Activated T-helper 2 cell treated with anti-CD3 and anti-CD28 coated beads, Interferon-gamma antibody, Interleukin-2, Interleukin-4, amounts not matched to agents 10 μg/mL and 5 μg/mL and 100 μg/mL, durations not matched to agents 14 hours and 24 hours and 36 hours (primary cell): Measurements from ENCODE around the gene PNPLA1. TPM values are rescaled to one million over a fixed set of nuclear protein-coding genes. Genes with fewer than 3 reads are reported as not detected.

ENCODE experiments used
- DNase-seq: peaks from one replicate; pipeline ENCODE4 v3.0.0; 2021; ENCODE audit warnings: low spot score
- H3K27ac Mint-ChIP-seq: one replicate; pipeline ENCODE4 v1.8.0; 2021; ENCODE audit warnings: mixed read lengths
- H3K27me3 Mint-ChIP-seq: one replicate; pipeline ENCODE4 v1.8.0; 2021; ENCODE audit warnings: low read depth, mixed read lengths
- H3K36me3 Mint-ChIP-seq: one replicate; pipeline ENCODE4 v1.8.0; 2021; ENCODE audit warnings: low read depth, mixed read lengths
- H3K4me1 Mint-ChIP-seq: one replicate; pipeline ENCODE4 v1.8.0; 2021; ENCODE audit warnings: low read depth, mixed read lengths
- H3K4me3 Mint-ChIP-seq: one replicate; pipeline ENCODE4 v1.8.0; 2021; ENCODE audit warnings: low read depth, mild to moderate bottlenecking, moderate library complexity, mixed read lengths
- H3K9me3 Mint-ChIP-seq: one replicate; pipeline ENCODE4 v1.8.0; 2021; ENCODE audit warnings: mixed read lengths
- intact Hi-C: fragments of 100-400 bp; cut with micrococcal nuclease; formaldehyde crosslinking; loops from one replicate; pipeline ENCODE4 v1.15.1; 2023
- total RNA-seq: library from RNA; stranded (reverse); gene quantifications from 2 replicates; pipeline ENCODE4 v1.2.3, GENCODE V29; 2022

The PNPLA1 gene
- total RNA-seq, 1 donor from 2014 or later, result not detected

DNA sequence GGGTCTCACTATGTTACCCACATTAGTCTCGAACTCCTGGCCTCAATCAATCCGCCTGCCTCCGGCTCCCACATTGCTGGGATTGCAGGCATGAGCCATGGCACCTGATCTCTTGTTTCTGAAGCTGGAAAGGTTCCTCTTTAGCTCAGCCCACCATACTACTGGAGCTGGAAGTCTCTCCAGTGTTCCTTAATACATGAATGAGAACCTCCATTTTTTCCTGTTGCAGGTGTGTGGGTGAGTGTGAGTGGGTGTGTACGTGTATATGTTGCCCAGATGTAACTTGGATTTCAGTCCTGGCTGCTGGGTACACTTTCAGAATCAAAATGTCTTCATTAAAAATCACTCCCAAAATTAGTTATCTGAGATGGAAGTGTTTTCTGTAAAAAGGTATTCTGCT lies 11.1 kb downstream of the PNPLA1 start:
- no peaks in the 10 kb centered on the region for H3K9me3 Mint-ChIP-seq
- H3K27me3 Mint-ChIP-seq, result peaks cover 52% of the 10 kb centered on the region
- H3K27ac Mint-ChIP-seq, result no peak overlapping the region
- H3K4me3 Mint-ChIP-seq, result no peak overlapping the region
- DNase-seq, result no peak
- peaks cover 3% of the 10 kb centered on the region for H3K4me1 Mint-ChIP-seq
- no peaks in the 10 kb centered on the region for H3K36me3 Mint-ChIP-seq
- intact Hi-C loops, result no loop called here

- H3K27ac Mint-ChIP-seq, result no peak overlapping the region
- no peaks in the 10 kb centered on the region for H3K36me3 Mint-ChIP-seq
- H3K9me3 Mint-ChIP-seq, result no peaks in the 10 kb centered on the region
- DNase-seq, result no peak
- peaks cover 9% of the 10 kb centered on the region for H3K4me1 Mint-ChIP-seq
- intact Hi-C loops, result no loop called here
- H3K27me3 Mint-ChIP-seq, result peaks cover 48% of the 10 kb centered on the region
- no peak overlapping the region for H3K4me3 Mint-ChIP-seq
Observed at GRCh38 chr6:36283608-36284007, 13.7 kb downstream of the PNPLA1 start.

DNA sequence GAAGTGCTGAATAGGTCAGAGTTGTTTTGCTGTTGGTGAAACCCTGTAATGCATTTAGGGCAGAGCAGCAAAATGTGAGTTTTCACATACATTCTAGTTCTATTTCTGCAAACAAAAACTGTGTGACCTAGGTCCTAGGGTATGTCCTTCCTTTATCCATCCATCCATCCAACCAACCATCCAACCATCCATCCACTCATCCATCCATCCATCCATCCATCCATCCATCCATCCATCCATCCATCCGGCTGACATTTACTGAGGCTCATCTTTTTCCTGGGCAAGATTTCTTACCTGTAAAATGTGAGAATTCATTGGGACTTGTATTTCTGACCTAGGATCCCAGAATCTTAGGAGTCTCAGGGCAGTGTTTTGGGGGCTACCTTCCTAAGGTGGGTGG lies 14.5 kb downstream of the PNPLA1 start:
- intact Hi-C loops, result no loop called here
- no peak for DNase-seq
- peaks cover 46% of the 10 kb centered on the region for H3K27me3 Mint-ChIP-seq
- peaks cover 9% of the 10 kb centered on the region for H3K4me1 Mint-ChIP-seq
- H3K27ac Mint-ChIP-seq, result no peak overlapping the region
- H3K9me3 Mint-ChIP-seq, result no peaks in the 10 kb centered on the region
- H3K36me3 Mint-ChIP-seq, result no peaks in the 10 kb centered on the region
- no peak overlapping the region for H3K4me3 Mint-ChIP-seq

DNA sequence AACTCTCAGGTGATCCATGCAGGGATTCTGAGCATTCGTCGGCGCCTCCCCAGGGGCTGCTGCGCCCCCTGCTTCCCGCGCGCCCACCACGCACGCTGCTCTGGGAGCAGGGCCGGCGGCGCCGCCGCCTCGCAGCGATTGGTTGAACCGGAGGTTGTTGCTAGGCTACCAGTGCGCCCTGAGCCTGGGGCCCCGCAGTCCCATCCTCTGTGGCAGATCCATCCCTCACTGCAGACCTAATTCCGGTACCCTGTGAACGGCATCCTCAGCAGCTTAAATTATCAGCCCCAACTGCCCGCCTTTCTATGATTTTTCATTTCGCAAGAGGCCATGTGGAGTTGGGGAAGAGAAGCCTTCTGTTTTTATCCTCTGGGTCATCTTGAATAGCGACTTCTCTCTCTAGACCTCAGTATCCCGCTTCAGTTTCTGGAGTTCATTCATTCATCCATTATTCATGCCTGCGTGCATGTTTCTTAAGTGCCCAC lies 15.4 kb downstream of the PNPLA1 start:
- no peaks in the 10 kb centered on the region for H3K9me3 Mint-ChIP-seq
- intact Hi-C loops, result no loop called here
- peaks cover 9% of the 10 kb centered on the region for H3K4me1 Mint-ChIP-seq
- H3K36me3 Mint-ChIP-seq, result no peaks in the 10 kb centered on the region
- H3K27ac Mint-ChIP-seq, result no peak overlapping the region
- H3K27me3 Mint-ChIP-seq, result peaks cover 43% of the 10 kb centered on the region
- H3K4me3 Mint-ChIP-seq, result no peak overlapping the region
- DNase-seq, result no peak

DNA sequence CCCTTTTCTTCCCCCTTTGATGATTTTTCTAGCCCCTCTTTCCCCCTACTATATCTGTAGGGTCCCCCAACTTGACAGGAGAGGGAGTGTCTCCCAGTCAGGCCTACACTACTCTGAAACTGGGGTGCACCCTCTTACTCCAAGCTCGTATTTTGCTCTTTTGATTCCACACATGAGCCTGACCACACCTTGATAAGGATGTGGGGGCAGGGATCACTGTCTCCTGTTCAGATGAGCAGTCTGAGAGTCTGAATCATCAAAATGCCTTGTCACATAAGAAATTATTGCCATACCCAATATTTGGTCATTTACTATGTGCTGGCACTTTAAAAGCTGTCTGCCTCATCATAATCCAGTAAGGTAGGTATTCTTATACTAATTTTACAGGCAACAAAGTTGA lies 15.9 kb downstream of the PNPLA1 start:
- intact Hi-C loops, result no loop called here
- H3K36me3 Mint-ChIP-seq, result no peaks in the 10 kb centered on the region
- DNase-seq, result no peak
- H3K27ac Mint-ChIP-seq, result no peak overlapping the region
- peaks cover 11% of the 10 kb centered on the region for H3K4me1 Mint-ChIP-seq
- H3K9me3 Mint-ChIP-seq, result no peaks in the 10 kb centered on the region
- no peak overlapping the region for H3K4me3 Mint-ChIP-seq
- peaks cover 40% of the 10 kb centered on the region for H3K27me3 Mint-ChIP-seq

GRCh38 chr6:36286858-36287257 lies 17.0 kb downstream of the PNPLA1 start:
- no peak overlapping the region for H3K27ac Mint-ChIP-seq
- peaks cover 11% of the 10 kb centered on the region for H3K4me1 Mint-ChIP-seq
- no peaks in the 10 kb centered on the region for H3K9me3 Mint-ChIP-seq
- DNase-seq, result no peak
- H3K4me3 Mint-ChIP-seq, result no peak overlapping the region
- intact Hi-C loops, result no loop called here
- no peaks in the 10 kb centered on the region for H3K36me3 Mint-ChIP-seq
- peaks cover 37% of the 10 kb centered on the region for H3K27me3 Mint-ChIP-seq

GRCh38 chr6:36289281-36289878 lies 19.5 kb downstream of the PNPLA1 start:
- Mint-ChIP-seq H3K4me1 (peaks cover 11% of the 10 kb centered on the region), H3K27me3 (peaks cover 19% of the 10 kb centered on the region)

GRCh38 chr6:36290668-36291620 lies 21.1 kb downstream of the PNPLA1 start:
- Mint-ChIP-seq H3K36me3 (no peaks in the 10 kb centered on the region), H3K27ac (no peak overlapping the region), H3K9me3 (no peaks in the 10 kb centered on the region), H3K4me3 (no peak overlapping the region), H3K4me1 (peaks cover 8% of the 10 kb centered on the region), H3K27me3 (peaks cover 12% of the 10 kb centered on the region)
- intact Hi-C loops, result no loop called here
- no peak for DNase-seq

More at GRCh38 chr6:36289281-36289878, 19.5 kb downstream of the PNPLA1 start:
- intact Hi-C loops, result no loop called here
- no peaks in the 10 kb centered on the region for H3K36me3 Mint-ChIP-seq
- H3K9me3 Mint-ChIP-seq, result no peaks in the 10 kb centered on the region
- no peak overlapping the region for H3K27ac Mint-ChIP-seq
- no peak overlapping the region for H3K4me3 Mint-ChIP-seq
- DNase-seq, result no peak

DNA sequence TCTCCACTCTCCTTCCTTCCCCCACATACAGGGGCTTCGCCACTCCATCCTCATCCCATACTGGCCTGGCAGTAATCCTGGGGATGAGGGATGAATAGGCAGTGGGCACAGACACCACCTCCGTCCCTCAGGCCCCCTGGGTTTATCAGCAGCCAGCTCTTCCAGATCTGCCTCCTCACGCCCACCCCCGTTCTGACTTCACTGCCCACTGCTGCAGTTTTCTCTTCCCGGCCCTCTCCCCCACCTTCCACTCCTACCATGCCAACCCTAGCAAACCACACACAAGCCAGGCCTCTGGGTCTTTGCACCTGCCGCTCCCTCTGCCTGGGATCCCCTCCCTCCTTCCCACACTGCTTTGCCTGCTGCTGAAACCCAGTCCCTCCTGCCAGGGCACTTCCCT lies 22.3 kb downstream of the PNPLA1 start:
- Mint-ChIP-seq H3K9me3 (no peaks in the 10 kb centered on the region), H3K4me1 (peaks cover 8% of the 10 kb centered on the region), H3K27ac (no peak overlapping the region), H3K27me3 (peaks cover 8% of the 10 kb centered on the region), H3K4me3 (no peak overlapping the region), H3K36me3 (no peaks in the 10 kb centered on the region)
- intact Hi-C loops, result no loop called here
- DNase-seq, result no peak

DNA sequence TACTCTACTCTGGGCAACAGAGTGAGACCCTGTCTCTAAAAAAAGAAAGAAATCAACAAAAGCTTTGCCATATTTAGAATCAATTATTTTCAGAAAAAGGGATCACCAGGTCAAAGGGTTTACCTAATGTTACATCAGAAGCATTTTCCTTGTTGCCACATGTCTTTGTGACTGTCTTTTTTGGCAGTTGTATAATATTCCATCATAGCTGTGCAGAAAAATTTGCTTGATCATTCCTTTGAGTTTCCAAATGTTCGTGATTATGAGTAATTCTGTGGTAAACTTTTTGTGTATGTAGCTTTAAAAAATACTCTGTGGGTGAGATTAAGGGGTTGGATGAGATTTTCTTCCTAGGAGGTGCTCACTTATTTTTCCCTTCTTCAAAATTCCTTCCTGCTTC lies 26.4 kb downstream of the PNPLA1 start:
- no peak for DNase-seq
- intact Hi-C loops, result no loop called here
- H3K27ac Mint-ChIP-seq, result no peak overlapping the region
- H3K4me3 Mint-ChIP-seq, result no peak overlapping the region
- H3K9me3 Mint-ChIP-seq, result no peaks in the 10 kb centered on the region
- H3K4me1 Mint-ChIP-seq, result no peaks in the 10 kb centered on the region
- no peaks in the 10 kb centered on the region for H3K36me3 Mint-ChIP-seq
- H3K27me3 Mint-ChIP-seq, result peaks cover 18% of the 10 kb centered on the region

DNA sequence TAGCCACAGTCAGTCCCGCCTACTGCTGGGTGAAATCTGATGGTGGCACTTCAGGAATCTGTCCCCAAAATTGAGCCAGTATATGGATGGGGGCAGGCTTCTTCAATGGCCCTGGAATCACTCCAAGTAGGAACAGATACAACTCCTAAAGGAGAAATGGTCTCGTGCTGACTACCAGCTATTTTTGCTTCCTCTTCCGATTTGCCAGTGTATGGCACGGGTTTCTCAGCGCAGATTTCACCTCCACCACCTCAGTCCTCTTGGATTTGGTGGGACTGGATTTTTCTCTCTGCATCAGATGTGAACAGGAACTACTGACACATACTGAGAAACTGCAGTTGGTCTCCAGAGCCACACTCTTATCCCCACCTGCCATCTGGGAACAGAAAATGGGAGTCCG lies 27.2 kb downstream of the PNPLA1 start:
- Mint-ChIP-seq H3K36me3 (no peaks in the 10 kb centered on the region), H3K9me3 (no peaks in the 10 kb centered on the region), H3K4me3 (no peak overlapping the region), H3K4me1 (no peaks in the 10 kb centered on the region), H3K27ac (no peak overlapping the region), H3K27me3 (peaks cover 21% of the 10 kb centered on the region)
- intact Hi-C loops, result no loop called here
- no peak for DNase-seq

DNA sequence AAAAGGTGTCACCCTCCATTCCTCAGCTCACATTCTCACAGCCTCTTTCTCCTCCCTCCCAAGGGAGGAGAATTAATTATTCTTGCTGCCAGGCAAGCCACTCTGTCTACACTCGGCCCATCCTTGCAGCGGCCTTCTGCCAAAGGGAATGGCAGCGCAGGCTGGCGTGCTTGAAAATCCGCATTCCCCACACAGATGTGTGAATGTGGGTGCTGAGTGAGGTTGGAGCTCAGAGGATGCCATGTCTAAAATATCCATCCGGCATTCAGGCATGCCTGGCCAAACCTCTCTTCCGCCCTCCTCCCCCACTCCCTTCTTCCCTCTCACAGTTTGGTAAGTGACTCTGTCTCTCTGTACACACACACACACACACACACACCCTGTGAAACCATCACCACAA lies 27.7 kb downstream of the PNPLA1 start:
- intact Hi-C loops, result no loop called here
- H3K9me3 Mint-ChIP-seq, result no peaks in the 10 kb centered on the region
- H3K27me3 Mint-ChIP-seq, result peaks cover 25% of the 10 kb centered on the region
- no peak overlapping the region for H3K27ac Mint-ChIP-seq
- peaks cover 2% of the 10 kb centered on the region for H3K4me1 Mint-ChIP-seq
- DNase-seq, result no peak
- H3K36me3 Mint-ChIP-seq, result no peaks in the 10 kb centered on the region
- H3K4me3 Mint-ChIP-seq, result no peak overlapping the region

DNA sequence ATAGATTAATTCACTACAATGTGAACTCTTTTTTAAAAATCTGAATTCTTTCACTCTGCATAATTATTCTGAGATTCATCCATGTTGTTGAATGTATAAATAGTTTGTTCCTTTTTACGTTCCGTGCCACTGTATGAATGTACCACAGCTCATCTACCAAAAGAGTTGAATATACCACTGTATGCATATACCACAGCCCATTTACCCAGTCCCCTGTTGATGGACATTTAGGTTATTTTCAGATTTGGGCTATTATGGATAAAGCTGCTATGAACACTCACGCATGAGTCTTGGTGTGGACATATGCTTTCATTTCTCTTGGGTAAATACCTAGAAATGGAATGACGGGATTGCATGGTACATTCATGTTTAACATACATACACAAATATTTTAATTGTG lies 28.2 kb downstream of the PNPLA1 start:
- no peak overlapping the region for H3K27ac Mint-ChIP-seq
- peaks cover 5% of the 10 kb centered on the region for H3K4me1 Mint-ChIP-seq
- H3K9me3 Mint-ChIP-seq, result no peaks in the 10 kb centered on the region
- H3K27me3 Mint-ChIP-seq, result peaks cover 25% of the 10 kb centered on the region
- intact Hi-C loops, result no loop called here
- H3K4me3 Mint-ChIP-seq, result no peak overlapping the region
- no peak for DNase-seq
- H3K36me3 Mint-ChIP-seq, result no peaks in the 10 kb centered on the region
